Tibial nerve (tissue), 4 donors: ENCODE measurements around the gene LOXHD1. TPM values are rescaled to one million over a fixed set of nuclear protein-coding genes. Genes with fewer than 3 reads are reported as not detected.

Source experiments
- DNase-seq, 2 donors: peaks; one replicate each; pipeline ENCODE4 v3.0.0-alpha.2; 2019; ENCODE audit warnings: low spot score in 2 of 2
- H3K27ac ChIP-seq, 4 donors: fragments of 200-600 bp; sonication (generic) in 3 of 4; one replicate each; pipeline ENCODE4 v1.5.1; 2017 to 2019; ENCODE audit warnings: mild to moderate bottlenecking in 1 of 4
- H3K27me3 ChIP-seq, 2 donors: fragments of 200-600 bp; sonication (generic) in 1 of 2; one replicate each; pipeline versions ENCODE4 v1.5.1 to v1.6.0; 2017 to 2019
- H3K36me3 ChIP-seq, 3 donors: fragments of 200-600 bp; sonication (generic); one replicate each; pipeline ENCODE4 v1.5.1; 2018 to 2019
- H3K4me1 ChIP-seq, 4 donors: fragments of 200-600 bp; sonication (generic) in 3 of 4; one replicate each; pipeline ENCODE4 v1.5.1; 2017 to 2019
- H3K4me3 ChIP-seq, 4 donors: fragments of 200-600 bp; sonication (generic) in 3 of 4; one replicate each; pipeline ENCODE4 v1.5.1; 2017 to 2019; ENCODE audit warnings: mild to moderate bottlenecking in 1 of 4, moderate library complexity in 1 of 4
- H3K9me3 ChIP-seq, 4 donors: fragments of 200-600 bp; sonication (generic) in 3 of 4; one replicate each; pipeline ENCODE4 v1.5.1; 2017 to 2019
- EP300 ChIP-seq, 2 donors: sonication (generic); formaldehyde crosslinking; IDR thresholded peaks; one replicate each; pipeline ENCODE4 v1.6.1; 2017; ENCODE audit warnings: antibody characterized with exemption in 2 of 2, mild to moderate bottlenecking in 1 of 2
- POLR2A ChIP-seq, 2 donors: fragments of 450-650 bp; IDR thresholded peaks; one replicate each; pipeline ENCODE4 v1.6.1; 2017; ENCODE audit warnings: antibody characterized with exemption in 2 of 2, mild to moderate bottlenecking in 2 of 2, moderate library complexity in 2 of 2
- WGBS, 2 donors: methylation state at CpG; one replicate each; pipeline ENCODE4 v1.1.5; 2018; 5-methylcytosine and 5-hydroxymethylcytosine counted together
- total RNA-seq, 4 donors: library from RNA; depleted of rRNA; stranded (reverse); fragments of >200 nt; gene quantifications; one replicate each; pipeline ENCODE4 v1.1.0, GENCODE V29; 2016
- TF ChIP-seq, protein P1 (sequence below), 5 experiments: fragments of 200-600 bp in 3 of 5; fragments of 450-650 bp in 2 of 5; sonication (generic) in 3 of 5; IDR thresholded peaks; one replicate each; pipeline ENCODE4 v1.5.1; 2016 to 2019; ENCODE audit warnings: antibody characterized with exemption in 5 of 5, mild to moderate bottlenecking in 3 of 5, moderate library complexity in 2 of 5

The LOXHD1 gene, protein sequence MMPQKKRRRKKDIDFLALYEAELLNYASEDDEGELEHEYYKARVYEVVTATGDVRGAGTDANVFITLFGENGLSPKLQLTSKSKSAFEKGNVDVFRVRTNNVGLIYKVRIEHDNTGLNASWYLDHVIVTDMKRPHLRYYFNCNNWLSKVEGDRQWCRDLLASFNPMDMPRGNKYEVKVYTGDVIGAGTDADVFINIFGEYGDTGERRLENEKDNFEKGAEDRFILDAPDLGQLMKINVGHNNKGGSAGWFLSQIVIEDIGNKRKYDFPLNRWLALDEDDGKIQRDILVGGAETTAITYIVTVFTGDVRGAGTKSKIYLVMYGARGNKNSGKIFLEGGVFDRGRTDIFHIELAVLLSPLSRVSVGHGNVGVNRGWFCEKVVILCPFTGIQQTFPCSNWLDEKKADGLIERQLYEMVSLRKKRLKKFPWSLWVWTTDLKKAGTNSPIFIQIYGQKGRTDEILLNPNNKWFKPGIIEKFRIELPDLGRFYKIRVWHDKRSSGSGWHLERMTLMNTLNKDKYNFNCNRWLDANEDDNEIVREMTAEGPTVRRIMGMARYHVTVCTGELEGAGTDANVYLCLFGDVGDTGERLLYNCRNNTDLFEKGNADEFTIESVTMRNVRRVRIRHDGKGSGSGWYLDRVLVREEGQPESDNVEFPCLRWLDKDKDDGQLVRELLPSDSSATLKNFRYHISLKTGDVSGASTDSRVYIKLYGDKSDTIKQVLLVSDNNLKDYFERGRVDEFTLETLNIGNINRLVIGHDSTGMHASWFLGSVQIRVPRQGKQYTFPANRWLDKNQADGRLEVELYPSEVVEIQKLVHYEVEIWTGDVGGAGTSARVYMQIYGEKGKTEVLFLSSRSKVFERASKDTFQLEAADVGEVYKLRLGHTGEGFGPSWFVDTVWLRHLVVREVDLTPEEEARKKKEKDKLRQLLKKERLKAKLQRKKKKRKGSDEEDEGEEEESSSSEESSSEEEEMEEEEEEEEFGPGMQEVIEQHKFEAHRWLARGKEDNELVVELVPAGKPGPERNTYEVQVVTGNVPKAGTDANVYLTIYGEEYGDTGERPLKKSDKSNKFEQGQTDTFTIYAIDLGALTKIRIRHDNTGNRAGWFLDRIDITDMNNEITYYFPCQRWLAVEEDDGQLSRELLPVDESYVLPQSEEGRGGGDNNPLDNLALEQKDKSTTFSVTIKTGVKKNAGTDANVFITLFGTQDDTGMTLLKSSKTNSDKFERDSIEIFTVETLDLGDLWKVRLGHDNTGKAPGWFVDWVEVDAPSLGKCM (N-terminal part only)
- under 1 TPM in 3 of 4 donors, not detected in 1; under 0.01 to 0.44 (median 0.21) TPM for total RNA-seq

DNA sequence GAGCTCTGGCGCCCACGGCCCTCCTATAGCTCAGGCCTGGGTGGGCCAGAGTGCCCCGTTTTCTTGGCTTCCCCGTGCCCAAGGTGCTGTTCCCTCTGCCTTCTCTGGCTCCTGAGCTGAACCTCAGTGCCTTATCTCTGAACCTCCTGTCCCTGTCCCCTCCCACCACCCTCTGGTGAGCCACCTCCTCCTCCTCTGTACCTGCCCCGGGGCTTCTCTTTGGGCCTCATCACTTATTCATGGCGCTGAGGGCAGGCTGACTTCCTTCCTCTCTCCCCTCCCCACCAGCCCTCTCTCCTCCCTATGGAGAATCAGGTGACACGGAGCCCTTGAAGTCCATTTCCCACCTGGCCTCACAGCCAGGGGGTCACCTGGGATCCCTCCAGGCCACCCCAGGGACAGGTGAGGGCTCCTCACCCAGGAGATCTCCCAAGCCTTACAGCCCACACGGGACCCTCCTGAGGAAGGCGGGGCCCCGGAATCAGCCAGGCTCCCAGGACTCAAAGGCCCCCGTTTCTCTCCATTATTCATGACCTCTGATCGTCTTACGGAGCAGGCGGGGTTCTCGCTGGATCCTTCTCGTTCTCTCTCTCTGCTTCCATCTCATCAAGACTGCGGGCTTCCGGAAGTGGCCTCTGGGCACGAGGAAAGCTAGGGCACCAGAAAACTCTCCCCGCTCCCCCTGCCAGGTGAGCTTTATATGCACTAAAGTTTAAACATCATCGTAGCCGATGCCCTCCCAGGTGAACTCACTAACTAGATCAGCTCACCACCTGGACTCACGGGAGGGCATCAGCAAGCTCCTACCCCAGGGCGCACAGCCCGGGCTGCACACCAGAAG lies at the start of gene LOXHD1:
Gene LOXHD1, minus strand, starts transcription at position 106 of the 841 bp plus-strand sequence. CDS start 187 bp downstream, outside the sequence.
- 77 to 79% methylated on average over 25 of the region's 25 CpGs for WGBS, 2 donors
- H3K27ac ChIP-seq = no peak within 1 kb of the TSS

DNA sequence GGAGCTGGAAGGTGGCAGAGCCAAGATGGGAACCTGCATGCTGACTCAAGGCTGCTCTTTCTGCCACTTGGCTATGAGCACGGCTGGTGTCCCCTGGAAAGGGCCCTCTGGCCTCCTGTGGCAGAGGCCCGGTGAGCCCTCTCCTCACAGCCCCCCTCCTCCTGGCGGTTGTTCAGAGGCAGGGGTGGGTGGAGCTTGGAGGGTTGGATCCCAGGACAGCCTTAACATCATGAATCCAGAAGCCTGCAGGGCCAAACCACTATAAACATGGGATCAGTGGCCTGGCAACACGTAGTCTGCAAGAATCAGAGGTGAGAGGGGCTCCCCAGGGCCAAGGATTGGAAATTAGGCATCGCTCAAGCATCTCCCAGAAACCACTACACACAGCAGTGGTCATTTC lies 48.5 kb upstream of the LOXHD1 start:
- no peak for DNase-seq
- Histone ChIP-seq H3K4me1 (no peaks in the 10 kb centered on the region), H3K27ac (no peak overlapping the region), H3K36me3 (no peaks in the 10 kb centered on the region), H3K4me3 (no peak overlapping the region), H3K27me3 (no peaks in the 10 kb centered on the region), H3K9me3 (no peaks in the 10 kb centered on the region)
- TF ChIP-seq EP300 (IDR thresholded peaks at IDR 0.05) = no peak
- no peak for TF ChIP-seq POLR2A (IDR thresholded peaks at IDR 0.05)
- TF ChIP-seq, protein P1, sequence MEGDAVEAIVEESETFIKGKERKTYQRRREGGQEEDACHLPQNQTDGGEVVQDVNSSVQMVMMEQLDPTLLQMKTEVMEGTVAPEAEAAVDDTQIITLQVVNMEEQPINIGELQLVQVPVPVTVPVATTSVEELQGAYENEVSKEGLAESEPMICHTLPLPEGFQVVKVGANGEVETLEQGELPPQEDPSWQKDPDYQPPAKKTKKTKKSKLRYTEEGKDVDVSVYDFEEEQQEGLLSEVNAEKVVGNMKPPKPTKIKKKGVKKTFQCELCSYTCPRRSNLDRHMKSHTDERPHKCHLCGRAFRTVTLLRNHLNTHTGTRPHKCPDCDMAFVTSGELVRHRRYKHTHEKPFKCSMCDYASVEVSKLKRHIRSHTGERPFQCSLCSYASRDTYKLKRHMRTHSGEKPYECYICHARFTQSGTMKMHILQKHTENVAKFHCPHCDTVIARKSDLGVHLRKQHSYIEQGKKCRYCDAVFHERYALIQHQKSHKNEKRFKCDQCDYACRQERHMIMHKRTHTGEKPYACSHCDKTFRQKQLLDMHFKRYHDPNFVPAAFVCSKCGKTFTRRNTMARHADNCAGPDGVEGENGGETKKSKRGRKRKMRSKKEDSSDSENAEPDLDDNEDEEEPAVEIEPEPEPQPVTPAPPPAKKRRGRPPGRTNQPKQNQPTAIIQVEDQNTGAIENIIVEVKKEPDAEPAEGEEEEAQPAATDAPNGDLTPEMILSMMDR (IDR thresholded peaks at IDR 0.05) = no peak
- WGBS, 2 donors = 41 to 46% methylated on average over 4 to 5 of the region's 5 CpGs

More for the DNA sequence above, at the start of gene LOXHD1:
- H3K36me3 ChIP-seq = no peaks in the 10 kb centered on the region
- H3K9me3 ChIP-seq = no peaks in the 10 kb centered on the region
- no peaks in the 10 kb centered on the region for H3K27me3 ChIP-seq
- H3K4me3 ChIP-seq = no peak within 1 kb of the TSS
- DNase-seq = no peak
- H3K4me1 ChIP-seq = no peaks in the 10 kb centered on the region
- TF ChIP-seq, protein P1 (IDR thresholded peaks at IDR 0.05) = no peak
- TF ChIP-seq EP300 (IDR thresholded peaks at IDR 0.05) (no peak), POLR2A (IDR thresholded peaks at IDR 0.05) (no peak)

DNA sequence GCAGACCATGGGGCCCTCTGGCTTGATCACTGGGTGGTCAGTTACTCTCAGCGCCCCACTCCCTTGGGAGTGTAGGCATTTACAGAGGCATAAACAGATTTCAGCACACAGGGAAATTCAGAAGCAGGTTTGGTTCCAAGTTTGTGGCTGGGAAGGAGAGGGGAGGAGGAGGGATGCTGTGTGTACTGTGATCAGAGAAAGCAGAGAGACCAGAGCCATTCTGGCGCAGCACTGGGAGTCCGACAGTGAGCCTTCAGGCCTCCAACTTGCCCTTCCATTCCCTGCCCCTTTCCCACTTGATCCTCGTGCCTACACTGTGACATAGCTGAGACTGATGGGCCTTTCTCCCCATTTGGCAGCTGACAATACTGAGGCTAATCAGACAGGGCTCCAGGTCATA lies 47.8 kb upstream of the LOXHD1 start:
- Histone ChIP-seq H3K27ac (no peak overlapping the region), H3K36me3 (no peaks in the 10 kb centered on the region), H3K9me3 (no peaks in the 10 kb centered on the region), H3K27me3 (no peaks in the 10 kb centered on the region), H3K4me1 (no peaks in the 10 kb centered on the region), H3K4me3 (no peak overlapping the region)
- WGBS, 2 donors = 80 to 85% methylated on average over 4 of the region's 4 CpGs
- TF ChIP-seq POLR2A (IDR thresholded peaks at IDR 0.05) = no peak
- TF ChIP-seq, protein P1 (IDR thresholded peaks at IDR 0.05) = no peak
- TF ChIP-seq EP300 (IDR thresholded peaks at IDR 0.05) = no peak
- no peak for DNase-seq

DNA sequence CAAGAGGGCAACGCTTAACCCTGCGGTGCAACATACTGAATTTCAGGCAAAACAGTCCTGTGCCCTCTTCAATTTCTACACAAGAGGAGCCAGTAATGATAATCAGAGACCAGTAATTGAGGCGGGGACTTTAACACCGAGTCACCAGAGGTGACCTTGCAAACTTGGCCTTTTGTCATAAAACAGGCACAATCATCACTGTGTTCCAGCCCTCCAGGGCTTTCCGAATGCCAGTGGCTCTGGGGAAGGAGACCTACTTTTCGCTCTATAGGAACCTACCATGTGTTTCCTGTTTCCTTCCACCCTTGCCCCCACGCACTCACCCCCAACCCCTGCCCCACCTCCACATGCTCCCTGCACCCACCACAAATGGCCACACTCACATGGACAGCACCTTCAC lies 47.2 kb upstream of the LOXHD1 start:
- Histone ChIP-seq H3K27me3 (no peaks in the 10 kb centered on the region), H3K4me3 (no peak overlapping the region), H3K27ac (no peak overlapping the region), H3K36me3 (no peaks in the 10 kb centered on the region), H3K9me3 (no peaks in the 10 kb centered on the region), H3K4me1 (no peaks in the 10 kb centered on the region)
- no peak for TF ChIP-seq POLR2A (IDR thresholded peaks at IDR 0.05)
- TF ChIP-seq, protein P1 (IDR thresholded peaks at IDR 0.05) = no peak
- TF ChIP-seq EP300 (IDR thresholded peaks at IDR 0.05) = no peak
- no peak for DNase-seq
- WGBS, 2 donors = 54% methylated on average over 7 of the region's 7 CpGs
